ENCODE data around the gene OTOP2.

The OTOP2 gene

GRCh38 chr17:74956093-74956492 lies 32.0 kb downstream of the OTOP2 start:
- Histone ChIP-seq H3K9me3 (ENCODE audit: insufficient read depth, low read depth, low read length) (no peaks in the 10 kb centered on the region), H3K27ac (ENCODE audit: low read depth, low read length) (no peak overlapping the region), H3K4me1 (ENCODE audit: insufficient read depth, low read length) (no peaks in the 10 kb centered on the region; the same call in 1 of the 2 replicates), H3K27me3 (ENCODE audit: insufficient read depth, low read length) (peaks cover 14% of the 10 kb centered on the region), H3K9ac (ENCODE audit: low read depth, low read length) (no peak overlapping the region), H3K36me3 (ENCODE audit: insufficient read depth, low read length) (no peaks in the 10 kb centered on the region), H3K4me3 (ENCODE audit: low read length) (no peak overlapping the region)
- WGBS: 78% methylated on average over 4 of the region's 4 CpGs

DNA sequence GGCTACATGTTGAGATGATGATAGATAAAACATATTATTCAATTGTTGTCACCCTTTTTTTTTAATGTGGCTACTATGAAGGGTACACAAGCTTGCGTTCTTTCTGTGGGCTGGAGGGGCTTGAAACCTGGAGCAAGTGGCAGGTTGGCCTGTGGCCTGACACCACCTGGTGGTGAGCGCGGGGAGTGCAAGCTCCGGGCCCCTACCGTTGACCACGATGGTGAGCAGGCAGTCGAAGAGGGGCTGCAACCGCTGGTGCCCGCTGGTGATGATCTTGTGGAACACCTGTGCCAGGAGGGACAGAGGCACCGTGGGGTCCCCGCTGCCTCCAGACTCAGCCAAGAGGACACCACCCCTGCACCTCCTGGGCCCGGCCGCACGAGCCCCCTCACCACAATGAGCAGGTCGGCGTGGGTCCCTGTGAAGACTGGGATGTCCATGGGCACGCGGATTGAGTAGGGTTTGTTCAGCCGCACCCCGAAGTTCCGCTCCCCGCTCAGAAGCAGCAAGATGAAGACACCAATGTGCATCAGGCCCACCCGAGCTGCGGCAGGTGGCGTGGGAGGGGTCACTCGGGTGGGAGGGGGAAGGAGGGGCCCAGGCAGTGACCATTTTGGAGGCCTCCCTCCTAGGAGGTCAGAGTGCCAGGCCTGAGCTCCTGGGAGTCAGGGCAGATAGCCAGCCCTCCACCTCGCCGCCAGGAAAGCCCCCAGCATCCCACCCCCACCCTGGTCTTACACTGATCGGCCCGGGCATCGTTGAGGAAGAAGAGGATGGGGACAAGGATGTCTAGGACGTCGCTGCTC lies 34.1 kb downstream of the OTOP2 start:
- Histone ChIP-seq H3K36me3 (ENCODE audit: insufficient read depth, low read length) (no peaks in the 10 kb centered on the region), H3K27ac (ENCODE audit: low read depth, low read length) (no peak overlapping the region), H3K27me3 (ENCODE audit: insufficient read depth, low read length) (peaks cover 14% of the 10 kb centered on the region), H3K9me3 (ENCODE audit: insufficient read depth, low read depth, low read length) (no peaks in the 10 kb centered on the region), H3K4me1 (ENCODE audit: insufficient read depth, low read length) (no peaks in the 10 kb centered on the region), H3K4me3 (ENCODE audit: low read length) (no peak overlapping the region), H3K9ac (ENCODE audit: low read depth, low read length) (no peak overlapping the region)
- whole genome bisulfite sequencing: 50% methylated on average over 31 of the region's 33 CpGs

GRCh38 chr17:74959826-74960515 lies 35.9 kb downstream of the OTOP2 start:
- H3K9ac ChIP-seq (ENCODE audit: low read depth, low read length): no peak overlapping the region
- no peak overlapping the region for H3K4me3 ChIP-seq (ENCODE audit: low read length)
- no peaks in the 10 kb centered on the region for H3K9me3 ChIP-seq (ENCODE audit: insufficient read depth, low read depth, low read length)
- no peak overlapping the region for H3K27ac ChIP-seq (ENCODE audit: low read depth, low read length)
- H3K4me1 ChIP-seq (ENCODE audit: insufficient read depth, low read length): no peaks in the 10 kb centered on the region
- 75% methylated on average over 14 of the region's 14 CpGs for WGBS
- no peaks in the 10 kb centered on the region for H3K36me3 ChIP-seq (ENCODE audit: insufficient read depth, low read length)
- H3K27me3 ChIP-seq (ENCODE audit: insufficient read depth, low read length): peaks cover 14% of the 10 kb centered on the region

DNA sequence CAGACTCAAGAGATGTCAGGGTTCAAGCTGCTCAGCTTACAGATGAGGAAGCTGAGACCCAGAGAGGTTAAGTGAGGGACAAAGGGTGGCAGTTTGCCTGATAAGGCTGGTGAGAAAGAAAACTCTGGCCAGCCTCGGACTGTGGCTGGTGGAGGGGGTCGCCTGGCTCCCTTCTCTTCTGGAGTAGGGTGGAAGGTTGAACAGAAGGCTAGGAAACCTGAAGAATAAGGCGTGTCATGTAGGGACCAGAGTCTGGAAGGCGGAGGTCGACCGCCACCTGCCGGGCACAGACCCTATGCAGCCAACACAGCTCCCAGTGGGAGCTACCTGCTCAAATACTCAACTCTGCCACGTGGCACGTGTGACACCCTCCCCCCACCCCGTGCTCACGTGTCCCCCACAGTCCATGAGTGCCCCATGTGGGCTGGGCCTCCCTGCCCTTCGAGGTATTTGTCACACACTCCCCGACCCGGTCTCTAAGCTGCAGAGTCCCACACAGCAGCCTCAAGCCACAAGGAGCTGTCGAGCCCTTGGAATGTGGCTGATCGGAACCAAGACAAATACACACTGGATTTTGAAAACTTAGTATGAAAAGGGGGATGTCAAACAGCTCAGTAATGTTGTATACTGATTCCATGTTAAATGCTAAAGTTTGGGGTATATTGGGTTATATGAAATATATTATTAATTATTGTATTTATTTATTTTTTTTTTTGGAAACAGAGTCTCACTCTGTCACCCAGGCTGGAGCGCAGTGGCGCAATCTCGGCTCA lies 36.7 kb downstream of the OTOP2 start:
- H3K4me3 ChIP-seq (ENCODE audit: low read length): no peak overlapping the region
- H3K27me3 ChIP-seq (ENCODE audit: insufficient read depth, low read length): peaks cover 14% of the 10 kb centered on the region
- WGBS: 35% methylated on average over 19 of the region's 19 CpGs
- no peaks in the 10 kb centered on the region for H3K9me3 ChIP-seq (ENCODE audit: insufficient read depth, low read depth, low read length)
- H3K27ac ChIP-seq (ENCODE audit: low read depth, low read length): no peak overlapping the region
- H3K36me3 ChIP-seq (ENCODE audit: insufficient read depth, low read length): no peaks in the 10 kb centered on the region
- H3K9ac ChIP-seq (ENCODE audit: low read depth, low read length): no peak overlapping the region
- no peaks in the 10 kb centered on the region for H3K4me1 ChIP-seq (ENCODE audit: insufficient read depth, low read length)

GRCh38 chr17:74961657-74962350 lies 37.7 kb downstream of the OTOP2 start:
- Histone ChIP-seq H3K9me3 (ENCODE audit: insufficient read depth, low read depth, low read length) (no peaks in the 10 kb centered on the region), H3K4me1 (ENCODE audit: insufficient read depth, low read length) (no peaks in the 10 kb centered on the region), H3K36me3 (ENCODE audit: insufficient read depth, low read length) (no peaks in the 10 kb centered on the region), H3K27ac (ENCODE audit: low read depth, low read length) (no peak overlapping the region), H3K27me3 (ENCODE audit: insufficient read depth, low read length) (peaks cover 14% of the 10 kb centered on the region), H3K9ac (ENCODE audit: low read depth, low read length) (no peak overlapping the region), H3K4me3 (ENCODE audit: low read length) (no peak overlapping the region)
- 60% methylated on average over 23 of the region's 23 CpGs for WGBS

- Histone ChIP-seq H3K9me3 (ENCODE audit: insufficient read depth, low read depth, low read length) (no peaks in the 10 kb centered on the region), H3K27ac (ENCODE audit: low read depth, low read length) (no peak overlapping the region), H3K36me3 (ENCODE audit: insufficient read depth, low read length) (no peaks in the 10 kb centered on the region), H3K9ac (ENCODE audit: low read depth, low read length) (no peak overlapping the region), H3K27me3 (ENCODE audit: insufficient read depth, low read length) (peaks cover 14% of the 10 kb centered on the region), H3K4me1 (ENCODE audit: insufficient read depth, low read length) (no peaks in the 10 kb centered on the region), H3K4me3 (ENCODE audit: low read length) (no peak overlapping the region)
- WGBS: 91% methylated on average over 18 of the region's 18 CpGs
Measured at GRCh38 chr17:74962622-74963394, 38.7 kb downstream of the OTOP2 start.

- H3K9me3 ChIP-seq (ENCODE audit: insufficient read depth, low read depth, low read length): no peaks in the 10 kb centered on the region
- no peak overlapping the region for H3K9ac ChIP-seq (ENCODE audit: low read depth, low read length)
- 0 out of 2 replicates have a peak, but pooled peaks cover 3% of the 10 kb centered on the region for H3K4me1 ChIP-seq (ENCODE audit: insufficient read depth, low read length)
- no peaks in the 10 kb centered on the region for H3K36me3 ChIP-seq (ENCODE audit: insufficient read depth, low read length)
- 78% methylated on average over 12 of the region's 12 CpGs for WGBS
- no peak overlapping the region for H3K27ac ChIP-seq (ENCODE audit: low read depth, low read length)
- peaks cover 8% of the 10 kb centered on the region; the same call in 1 of the 2 replicates for H3K27me3 ChIP-seq (ENCODE audit: insufficient read depth, low read length)
- H3K4me3 ChIP-seq (ENCODE audit: low read length): no peak overlapping the region
Measured at GRCh38 chr17:74963656-74964055, 39.6 kb downstream of the OTOP2 start.

GRCh38 chr17:74964246-74964761 lies 40.2 kb downstream of the OTOP2 start:
- H3K36me3 ChIP-seq (ENCODE audit: insufficient read depth, low read length): no peaks in the 10 kb centered on the region
- H3K27me3 ChIP-seq (ENCODE audit: insufficient read depth, low read length): 0 out of 2 replicates have a peak, but pooled peaks cover 2% of the 10 kb centered on the region
- H3K27ac ChIP-seq (ENCODE audit: low read depth, low read length): no peak overlapping the region
- no peak overlapping the region for H3K4me3 ChIP-seq (ENCODE audit: low read length)
- H3K9me3 ChIP-seq (ENCODE audit: insufficient read depth, low read depth, low read length): no peaks in the 10 kb centered on the region
- H3K4me1 ChIP-seq (ENCODE audit: insufficient read depth, low read length): 0 out of 2 replicates have a peak, but pooled peaks cover 3% of the 10 kb centered on the region
- H3K9ac ChIP-seq (ENCODE audit: low read depth, low read length): no peak overlapping the region
- 93% methylated on average over 12 of the region's 12 CpGs for WGBS

- Histone ChIP-seq H3K36me3 (ENCODE audit: insufficient read depth, low read length) (no peaks in the 10 kb centered on the region), H3K9me3 (ENCODE audit: insufficient read depth, low read depth, low read length) (no peaks in the 10 kb centered on the region), H3K4me1 (ENCODE audit: insufficient read depth, low read length) (0 out of 2 replicates have a peak, but pooled peaks cover 3% of the 10 kb centered on the region), H3K27ac (ENCODE audit: low read depth, low read length) (no peak overlapping the region), H3K9ac (ENCODE audit: low read depth, low read length) (no peak overlapping the region), H3K4me3 (ENCODE audit: low read length) (no peak overlapping the region), H3K27me3 (ENCODE audit: insufficient read depth, low read length) (peaks cover 3% of the 10 kb centered on the region)
- 88% methylated on average over 14 of the region's 14 CpGs for WGBS
Measured at GRCh38 chr17:74964988-74965622, 41.0 kb downstream of the OTOP2 start.

Measured in HUES64 (cell line).